GM21515 (cell line): ENCODE data around the gene FES.
A peak's percentile ranks its signal among the peaks of the same experiment; 100 is the strongest.
"Not testable (repeated sequence)": the region's sequence is repeated elsewhere in the genome, so short reads cannot be mapped to it uniquely, and the experiment has no call there.

Experiments
- ATAC-seq: cut with Tn5 transposase; IDR thresholded peaks from one replicate; pipeline ENCODE4 v1.9.1; 2021; ENCODE audit not compliant: unreplicated experiment

FES gene

DNA sequence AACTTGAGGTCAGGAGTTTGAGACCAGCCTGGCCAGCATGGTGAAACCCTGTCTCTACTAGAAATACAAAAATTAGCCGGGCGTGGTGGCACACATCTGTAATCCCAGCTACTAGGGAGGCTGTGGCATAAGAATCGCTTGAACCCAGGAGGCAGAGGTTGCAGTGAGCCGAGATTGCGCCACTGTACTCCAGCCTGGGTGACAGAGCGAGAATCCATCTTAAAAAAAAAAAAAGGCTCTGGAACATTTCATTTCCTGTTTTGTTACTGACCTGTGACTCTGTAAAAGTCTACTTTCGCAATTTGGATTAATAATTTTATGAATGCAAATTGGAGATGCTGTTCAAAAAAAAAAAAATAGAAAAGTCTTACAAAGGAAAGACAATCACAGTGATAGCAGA lies 43.8 kb downstream of the FES start:
- not testable (repeated sequence) for ATAC-seq

- ATAC-seq, result no peak
Measured at GRCh38 chr15:90929246-90930019, 45.1 kb downstream of the FES start.

GRCh38 chr15:90930861-90931574 lies 46.7 kb downstream of the FES start:
- no peak for ATAC-seq

DNA sequence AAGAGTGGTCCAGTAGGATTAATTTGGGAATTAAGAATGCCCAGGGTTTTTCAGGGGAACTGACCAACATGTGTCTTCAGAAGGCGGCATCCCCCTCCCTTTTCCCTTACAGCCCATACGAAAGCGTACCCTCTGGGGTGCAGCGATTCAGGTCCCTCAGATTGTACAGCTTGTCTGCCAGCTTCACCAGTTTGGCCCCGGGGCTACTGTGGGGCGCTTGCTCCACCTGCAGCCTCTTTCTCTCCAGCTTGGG lies 47.2 kb downstream of the FES start:
- no peak for ATAC-seq

- ATAC-seq, result peak; percentile 45
Measured at GRCh38 chr15:90931828-90932659, 47.7 kb downstream of the FES start, which contains the start of gene HDDC3. HDDC3 (minus strand) TSS chr15:90932549; CDS start chr15:90932540, 9 bp downstream.

GRCh38 chr15:90932660-90932991 lies 48.3 kb downstream of the FES start:
- ATAC-seq, result no peak

DNA sequence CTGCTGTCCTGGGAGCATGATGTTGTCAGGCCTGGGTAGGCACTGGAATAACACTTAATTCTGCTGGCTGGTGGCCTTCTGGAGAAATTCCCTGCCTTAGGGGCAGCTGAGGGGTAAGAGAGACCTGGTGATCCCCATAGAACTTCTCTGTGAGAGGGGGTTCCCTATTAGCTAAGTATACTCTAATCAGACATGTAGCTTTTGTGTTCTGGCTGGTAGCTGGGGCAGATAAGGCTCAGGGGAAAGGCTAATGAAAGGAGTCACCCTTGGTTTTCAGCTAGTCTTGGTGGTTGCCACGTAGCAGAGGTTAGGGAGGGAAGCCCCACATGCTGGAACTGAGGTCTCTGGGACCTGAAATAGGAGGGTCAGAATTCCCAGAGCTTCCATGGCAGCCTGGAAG lies 49.0 kb downstream of the FES start:
- ATAC-seq, result no peak

- ATAC-seq, result peak; percentile 0
Measured at GRCh38 chr15:90934256-90934948, 50.1 kb downstream of the FES start.

GRCh38 chr15:90934949-90935751 lies 50.8 kb downstream of the FES start, which contains the start of gene UNC45A:
UNC45A (plus strand) TSS chr15:90935285; CDS start chr15:90935325, 40 bp downstream.
- peak; percentile 58 for ATAC-seq

DNA sequence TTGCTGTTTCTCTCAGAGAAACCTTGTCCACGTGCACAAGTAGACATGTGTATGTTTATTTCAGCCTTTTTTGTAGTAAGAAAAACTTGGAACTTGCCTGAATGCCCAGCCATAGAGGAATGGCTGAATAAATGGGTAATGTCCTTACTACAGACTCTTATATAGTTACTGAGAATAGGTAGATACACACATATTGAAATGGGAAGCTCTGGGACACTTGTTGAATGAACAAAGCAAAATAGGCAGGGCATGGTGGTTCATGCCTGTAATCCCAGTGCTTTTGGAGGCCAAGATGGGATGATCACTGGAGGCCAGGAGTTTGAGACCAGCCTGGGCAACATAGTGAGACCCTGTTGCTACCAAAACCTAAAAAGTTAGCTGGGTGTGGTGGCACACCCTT lies 52.5 kb downstream of the FES start:
- ATAC-seq, result no peak

GRCh38 chr15:90938261-90938660 lies 54.0 kb downstream of the FES start:
- ATAC-seq, result no peak

GRCh38 chr15:90939756-90940155 lies 55.5 kb downstream of the FES start:
- ATAC-seq, result no peak

DNA sequence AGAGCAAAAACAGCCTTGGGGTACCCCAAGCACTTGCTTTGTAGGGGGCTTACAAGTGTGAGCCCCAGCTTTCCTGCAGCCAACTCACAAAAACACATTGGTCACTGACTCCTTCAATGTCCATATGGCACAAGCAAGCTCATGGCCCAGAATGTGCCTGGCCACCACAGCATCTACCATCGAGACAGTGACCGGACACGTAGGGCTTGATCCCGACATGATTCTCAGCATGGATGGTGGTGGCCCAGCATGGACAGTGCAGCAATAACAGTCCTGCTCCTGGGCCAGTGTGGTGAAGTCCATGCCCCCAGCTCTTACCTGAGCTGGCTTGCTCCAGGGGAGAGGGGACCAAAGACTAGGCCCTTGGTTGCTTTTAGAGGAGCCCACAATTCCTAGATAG lies 56.7 kb downstream of the FES start:
- no peak for ATAC-seq

- ATAC-seq, result no peak
Measured at GRCh38 chr15:90942354-90943120, 58.2 kb downstream of the FES start.

GRCh38 chr15:90945091-90945490 lies 60.8 kb downstream of the FES start:
- no peak for ATAC-seq
